CD4-positive, alpha-beta memory T cell (primary cell): ENCODE results near the gene CLDND1. TPM values are rescaled to one million over a fixed set of nuclear protein-coding genes. Genes with fewer than 3 reads are reported as not detected.

Experiments used
- CTCF ChIA-PET: fragments of 350-600 bp; sonication (Branson Sonifier 250); formaldehyde crosslinking; loops from one replicate; lab custom pipeline; 2021; ENCODE audit warnings: inconsistent platforms; ENCODE audit not compliant: partially characterized antibody; lab: Charles Lee
- POLR2A ChIA-PET: fragments of 350-600 bp; sonication (Branson Sonifier 250); formaldehyde crosslinking; loops from one replicate; lab custom pipeline; 2021; ENCODE audit not compliant: partially characterized antibody; lab: Charles Lee
- DNase-seq, 5 donors: peaks; one replicate each; pipeline versions ENCODE4 v3.0.0 to v3.0.0-alpha.2; 2020 to 2022; ENCODE audit warnings: mixed read lengths in 1 of 5
- H3K27ac ChIP-seq: one replicate; pipeline ENCODE4 v1.7.0; 2013; ENCODE audit warnings: low read depth, low read length
- H3K27me3 ChIP-seq: 2 replicates; pipeline ENCODE4 v1.7.0; 2013; ENCODE audit warnings: mild to moderate bottlenecking, low read length, moderate library complexity; ENCODE audit not compliant: insufficient read depth
- H3K36me3 ChIP-seq: 2 replicates; pipeline ENCODE4 v1.7.0; 2013; ENCODE audit warnings: mild to moderate bottlenecking, low read length, moderate library complexity; ENCODE audit not compliant: insufficient read depth
- H3K4me1 ChIP-seq: 2 replicates; pipeline ENCODE4 v1.7.0; 2013; ENCODE audit warnings: mild to moderate bottlenecking, low read length, moderate library complexity; ENCODE audit not compliant: insufficient read depth
- H3K4me3 ChIP-seq, 2 donors: one replicate each; pipeline ENCODE4 v1.7.0; 2013; ENCODE audit warnings: low read length in 2 of 2, mild to moderate bottlenecking in 1 of 2
- H3K9me3 ChIP-seq, 2 donors: one replicate each; pipeline ENCODE4 v1.7.0; 2013; ENCODE audit warnings: low read length in 2 of 2, control low read depth in 1 of 2; ENCODE audit not compliant: control insufficient read depth in 1 of 2
- H3K27ac Mint-ChIP-seq, 7 donors: one replicate each; pipeline ENCODE4 v1.8.0; 2020 to 2021; ENCODE audit warnings: mixed read lengths in 7 of 7, mild to moderate bottlenecking in 6 of 7, inconsistent platforms in 3 of 7, moderate library complexity in 3 of 7
- H3K27me3 Mint-ChIP-seq, 2 donors: one replicate each; pipeline ENCODE4 v1.8.0; 2020 to 2021; ENCODE audit warnings: mixed read lengths in 2 of 2
- H3K36me3 Mint-ChIP-seq, 2 donors: one replicate each; pipeline ENCODE4 v1.8.0; 2020 to 2021; ENCODE audit warnings: mixed read lengths in 2 of 2, inconsistent platforms in 1 of 2, mild to moderate bottlenecking in 1 of 2
- H3K4me1 Mint-ChIP-seq, 4 donors: one replicate each; pipeline ENCODE4 v1.8.0; 2020 to 2021; ENCODE audit warnings: mixed read lengths in 4 of 4, mild to moderate bottlenecking in 1 of 4
- H3K4me3 Mint-ChIP-seq, 8 donors: one replicate each; pipeline ENCODE4 v1.8.0; 2020 to 2021; ENCODE audit warnings: mixed read lengths in 8 of 8, mild to moderate bottlenecking in 7 of 8, moderate library complexity in 6 of 8, inconsistent platforms in 3 of 8
- H3K9me3 Mint-ChIP-seq, 8 donors: one replicate each; pipeline ENCODE4 v1.8.0; 2020 to 2021; ENCODE audit warnings: mixed read lengths in 8 of 8, mild to moderate bottlenecking in 5 of 8, inconsistent platforms in 3 of 8, moderate library complexity in 1 of 8
- intact Hi-C: fragments of 100-400 bp; cut with micrococcal nuclease; formaldehyde crosslinking; loops from one replicate; pipeline ENCODE4 v1.15.1; 2023
- polyA plus RNA-seq, 2 donors: library from polyadenylated mRNA; unstranded; fragments of 300-500 nt; fragmentation: Illumina TruSeq; gene quantifications; one replicate each; pipeline ENCODE4 v1.2.3, GENCODE V29; 2021
- total RNA-seq, 2 experiments: library from RNA; stranded (reverse); gene quantifications; one replicate each; pipeline ENCODE4 v1.2.3, GENCODE V29; 2021

Gene CLDND1
- total and polyA plus RNA-seq, 4 experiments from 2014 or later, result 149 to 431 (median 333) TPM

GRCh38 chr3:98525494-98525893 lies 2.8 kb upstream of the CLDND1 start:
- Mint-ChIP-seq H3K36me3 (peaks cover 12 to 20% of the 10 kb centered on the region in 2 donors), H3K27ac (peak overlapping the region in 4 of 7 donors; percentile 10 to 81 (median 49)), H3K9me3 (peaks cover 0 to 2% (median 0%) of the 10 kb centered on the region in 8 donors), H3K4me1 (peaks cover 19 to 39% (median 26%) of the 10 kb centered on the region in 4 donors), H3K4me3 (peak overlapping the region in 2 of 8 donors; percentile 32 to 34), H3K27me3 (no peaks in the 10 kb centered on the region)
- intact Hi-C loops, result no loop called here
- Histone ChIP-seq H3K27ac (no peak overlapping the region), H3K4me3 (no peak overlapping the region), H3K9me3 (no peaks in the 10 kb centered on the region), H3K4me1 (peaks cover 27% of the 10 kb centered on the region), H3K27me3 (no peaks in the 10 kb centered on the region), H3K36me3 (peaks cover 6% of the 10 kb centered on the region)
- ChIA-PET POLR2A (interaction anchor here (28.2 kb wide), 1 partner anchor 33 kb away, joined by 680 read pairs; no protein-coding TSS in a partner anchor), CTCF (interaction anchor here (0.7 to 1.0 kb wide), 2 partner anchors 20 to 47 kb away, joined by 3 read pairs; no protein-coding TSS in a partner anchor)
- peak in 1 of 5 donors; percentile 36 for DNase-seq

- peak; percentile 37 to 78 (median 46) for DNase-seq
- ChIA-PET POLR2A (interaction anchor here (0.9 to 28.2 kb wide), 14 partner anchors 10 to 701 kb away, joined by 3 to 680 read pairs (median 17); partner anchors contain the start of genes CPOX, CRYBG3 and GPR15), CTCF (interaction anchor here (0.9 to 5.6 kb wide), 10 partner anchors 10 to 74 kb away, joined by 3 to 46 read pairs (median 7); no protein-coding TSS in a partner anchor)
- H3K4me1 ChIP-seq, result peaks cover 60% of the 10 kb centered on the region
- intact Hi-C loops, result loop anchor here (1.0 to 5.0 kb wide), 6 partner anchors 8 to 1740 kb away; partner anchors contain the start of gene TBC1D23
- H3K36me3 ChIP-seq, result peaks cover 35% of the 10 kb centered on the region
- peaks cover 42 to 52% of the 10 kb centered on the region in 2 donors for H3K36me3 Mint-ChIP-seq
- H3K4me3 Mint-ChIP-seq, result peak overlapping the region; percentile 93 to 100 (median 98)
- peaks cover 41 to 72% (median 54%) of the 10 kb centered on the region in 4 donors for H3K4me1 Mint-ChIP-seq
- H3K27me3 ChIP-seq, result no peaks in the 10 kb centered on the region
- H3K9me3 ChIP-seq, result no peaks in the 10 kb centered on the region
- H3K9me3 Mint-ChIP-seq, result peaks cover 0 to 3% (median 0%) of the 10 kb centered on the region in 8 donors
- peak overlapping the region; percentile 85 to 88 for H3K4me3 ChIP-seq
- H3K27ac Mint-ChIP-seq, result peak overlapping the region; percentile 86 to 98 (median 97)
- peak overlapping the region; percentile 97 for H3K27ac ChIP-seq
- no peaks in the 10 kb centered on the region for H3K27me3 Mint-ChIP-seq
Observed at GRCh38 chr3:98521897-98522543, 682 bp downstream of the CLDND1 start.

GRCh38 chr3:98519351-98519750 lies 3.4 kb downstream of the CLDND1 start:
- Histone ChIP-seq H3K27ac (no peak overlapping the region), H3K36me3 (peaks cover 50% of the 10 kb centered on the region), H3K4me3 (peak overlapping the region in 1 of 2 donors; percentile 12), H3K27me3 (no peaks in the 10 kb centered on the region), H3K4me1 (peaks cover 69% of the 10 kb centered on the region), H3K9me3 (no peaks in the 10 kb centered on the region)
- no peak for DNase-seq
- CTCF ChIA-PET, result interaction anchor here (0.6 to 5.6 kb wide), 4 partner anchors 19 to 77 kb away, joined by 3 to 46 read pairs (median 15); no protein-coding TSS in a partner anchor
- H3K36me3 Mint-ChIP-seq, result peaks cover 62 to 69% of the 10 kb centered on the region in 2 donors
- peak overlapping the region; percentile 26 to 99 (median 72) for H3K4me3 Mint-ChIP-seq
- POLR2A ChIA-PET, result interaction anchor here (1.9 to 28.2 kb wide), 2 partner anchors 39 to 51 kb away, joined by 4 to 680 read pairs; no protein-coding TSS in a partner anchor
- intact Hi-C loops, result no loop called here
- peaks cover 0 to 3% (median 0%) of the 10 kb centered on the region in 8 donors for H3K9me3 Mint-ChIP-seq
- no peaks in the 10 kb centered on the region for H3K27me3 Mint-ChIP-seq
- H3K27ac Mint-ChIP-seq, result peak overlapping the region; percentile 74 to 95 (median 81)
- H3K4me1 Mint-ChIP-seq, result peaks cover 44 to 74% (median 63%) of the 10 kb centered on the region in 4 donors

GRCh38 chr3:98518816-98519215 lies 3.9 kb downstream of the CLDND1 start:
- Histone ChIP-seq H3K36me3 (peaks cover 50% of the 10 kb centered on the region), H3K4me1 (peaks cover 69% of the 10 kb centered on the region)
- H3K27me3 Mint-ChIP-seq, result no peaks in the 10 kb centered on the region

GRCh38 chr3:98514948-98515347 lies 7.8 kb downstream of the CLDND1 start:
- H3K27me3 ChIP-seq, result no peaks in the 10 kb centered on the region
- no peak for DNase-seq
- peak overlapping the region in 1 of 8 donors; percentile 15 for H3K4me3 Mint-ChIP-seq
- peaks cover 39% of the 10 kb centered on the region for H3K36me3 ChIP-seq
- no peak overlapping the region for H3K4me3 ChIP-seq
- H3K27me3 Mint-ChIP-seq, result no peaks in the 10 kb centered on the region
- H3K27ac Mint-ChIP-seq, result no peak overlapping the region
- CTCF ChIA-PET, result interaction anchor here (1.7 kb wide), 1 partner anchor 59 kb away, joined by 5 read pairs; no protein-coding TSS in a partner anchor
- H3K4me1 ChIP-seq, result peaks cover 46% of the 10 kb centered on the region
- peaks cover 70 to 78% of the 10 kb centered on the region in 2 donors for H3K36me3 Mint-ChIP-seq
- intact Hi-C loops, result loop anchor here (1.0 kb wide), 1 partner anchor 7 kb away; the partner anchor contains the start of gene CLDND1
- no peaks in the 10 kb centered on the region for H3K9me3 ChIP-seq
- peaks cover 31 to 62% (median 49%) of the 10 kb centered on the region in 4 donors for H3K4me1 Mint-ChIP-seq
- no peak overlapping the region for H3K27ac ChIP-seq
- peaks cover 0 to 3% (median 0%) of the 10 kb centered on the region in 8 donors for H3K9me3 Mint-ChIP-seq
- POLR2A ChIA-PET, result interaction anchor here (0.8 to 28.2 kb wide), 4 partner anchors 8 to 58 kb away, joined by 3 to 680 read pairs (median 4); partner anchors contain the start of gene CLDND1

More at GRCh38 chr3:98518816-98519215, 3.9 kb downstream of the CLDND1 start:
- DNase-seq, result no peak
- no peaks in the 10 kb centered on the region for H3K9me3 ChIP-seq
- peak overlapping the region; percentile 26 to 99 (median 72) for H3K4me3 Mint-ChIP-seq
- H3K27me3 ChIP-seq, result no peaks in the 10 kb centered on the region
- intact Hi-C loops, result no loop called here
- ChIA-PET CTCF (interaction anchor here (0.7 to 5.6 kb wide), 4 partner anchors 45 to 77 kb away, joined by 3 to 46 read pairs (median 14); no protein-coding TSS in a partner anchor), POLR2A (interaction anchor here (1.9 to 28.2 kb wide), 2 partner anchors 40 to 52 kb away, joined by 4 to 680 read pairs; no protein-coding TSS in a partner anchor)
- H3K27ac ChIP-seq, result no peak overlapping the region
- peaks cover 62 to 73% of the 10 kb centered on the region in 2 donors for H3K36me3 Mint-ChIP-seq
- H3K27ac Mint-ChIP-seq, result peak overlapping the region; percentile 17 to 88 (median 81)
- H3K4me3 ChIP-seq, result no peak overlapping the region
- peaks cover 0 to 3% (median 0%) of the 10 kb centered on the region in 8 donors for H3K9me3 Mint-ChIP-seq
- peaks cover 44 to 74% (median 64%) of the 10 kb centered on the region in 4 donors for H3K4me1 Mint-ChIP-seq

GRCh38 chr3:98513736-98514135 lies 9.0 kb downstream of the CLDND1 start:
- Histone ChIP-seq H3K4me3 (no peak overlapping the region), H3K27ac (no peak overlapping the region), H3K4me1 (peaks cover 34% of the 10 kb centered on the region), H3K36me3 (peaks cover 29% of the 10 kb centered on the region), H3K27me3 (no peaks in the 10 kb centered on the region), H3K9me3 (no peaks in the 10 kb centered on the region)
- Mint-ChIP-seq H3K27me3 (no peaks in the 10 kb centered on the region), H3K4me1 (peaks cover 23 to 61% (median 42%) of the 10 kb centered on the region in 4 donors), H3K4me3 (no peak overlapping the region), H3K27ac (no peak overlapping the region), H3K9me3 (peaks cover 0 to 1% (median 0%) of the 10 kb centered on the region in 8 donors), H3K36me3 (peaks cover 67 to 75% of the 10 kb centered on the region in 2 donors)
- CTCF ChIA-PET, result interaction anchor here (0.6 to 1.7 kb wide), 2 partner anchors 61 to 83 kb away, joined by 4 to 5 read pairs; no protein-coding TSS in a partner anchor
- DNase-seq, result no peak
- intact Hi-C loops, result loop anchor here (1.0 kb wide), 1 partner anchor 9 kb away; the partner anchor contains the start of gene CLDND1
- POLR2A ChIA-PET, result interaction anchor here (3.1 to 28.2 kb wide), 2 partner anchors 9 to 45 kb away, joined by 15 to 680 read pairs; partner anchors contain the start of gene CLDND1
